Measurements from ENCODE around the gene TSR1.

Gene TSR1

GRCh38 chr17:2363318-2363717 is 27.1 kb upstream of the TSR1 start:
- H3K27ac ChIP-seq (replicated peaks): no peak overlapping the region
- no peak overlapping the region for H3K4me3 ChIP-seq (replicated peaks; ENCODE audit: insufficient read depth, low read length)
- no peak for DNase-seq (ENCODE audit: low read depth in 1 of 2, low spot score in 1 of 2)
- H3K27me3 ChIP-seq (ENCODE audit: insufficient read depth, poor library complexity, severe bottlenecking): no peaks in the 10 kb centered on the region
- TF ChIP-seq CTCF (IDR thresholded peaks at IDR 0.05; ENCODE audit: insufficient read depth, low read length) (no peak), GABPA (IDR thresholded peaks at IDR 0.05; ENCODE audit: low read depth) (no peak), POLR2AphosphoS5 (IDR thresholded peaks at IDR 0.05; ENCODE audit: low read depth) (no peak), SPI1 (IDR thresholded peaks at IDR 0.05; ENCODE audit: borderline replicate concordance, low read depth) (no peak)
- TF ChIP-seq, protein P1, sequence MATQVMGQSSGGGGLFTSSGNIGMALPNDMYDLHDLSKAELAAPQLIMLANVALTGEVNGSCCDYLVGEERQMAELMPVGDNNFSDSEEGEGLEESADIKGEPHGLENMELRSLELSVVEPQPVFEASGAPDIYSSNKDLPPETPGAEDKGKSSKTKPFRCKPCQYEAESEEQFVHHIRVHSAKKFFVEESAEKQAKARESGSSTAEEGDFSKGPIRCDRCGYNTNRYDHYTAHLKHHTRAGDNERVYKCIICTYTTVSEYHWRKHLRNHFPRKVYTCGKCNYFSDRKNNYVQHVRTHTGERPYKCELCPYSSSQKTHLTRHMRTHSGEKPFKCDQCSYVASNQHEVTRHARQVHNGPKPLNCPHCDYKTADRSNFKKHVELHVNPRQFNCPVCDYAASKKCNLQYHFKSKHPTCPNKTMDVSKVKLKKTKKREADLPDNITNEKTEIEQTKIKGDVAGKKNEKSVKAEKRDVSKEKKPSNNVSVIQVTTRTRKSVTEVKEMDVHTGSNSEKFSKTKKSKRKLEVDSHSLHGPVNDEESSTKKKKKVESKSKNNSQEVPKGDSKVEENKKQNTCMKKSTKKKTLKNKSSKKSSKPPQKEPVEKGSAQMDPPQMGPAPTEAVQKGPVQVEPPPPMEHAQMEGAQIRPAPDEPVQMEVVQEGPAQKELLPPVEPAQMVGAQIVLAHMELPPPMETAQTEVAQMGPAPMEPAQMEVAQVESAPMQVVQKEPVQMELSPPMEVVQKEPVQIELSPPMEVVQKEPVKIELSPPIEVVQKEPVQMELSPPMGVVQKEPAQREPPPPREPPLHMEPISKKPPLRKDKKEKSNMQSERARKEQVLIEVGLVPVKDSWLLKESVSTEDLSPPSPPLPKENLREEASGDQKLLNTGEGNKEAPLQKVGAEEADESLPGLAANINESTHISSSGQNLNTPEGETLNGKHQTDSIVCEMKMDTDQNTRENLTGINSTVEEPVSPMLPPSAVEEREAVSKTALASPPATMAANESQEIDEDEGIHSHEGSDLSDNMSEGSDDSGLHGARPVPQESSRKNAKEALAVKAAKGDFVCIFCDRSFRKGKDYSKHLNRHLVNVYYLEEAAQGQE (IDR thresholded peaks at IDR 0.05; ENCODE audit: insufficient replicate concordance, low read depth): no peak

- DNase-seq (ENCODE audit: low read depth in 1 of 2, low spot score in 1 of 2): no peak
- Histone ChIP-seq H3K4me3 (replicated peaks; ENCODE audit: insufficient read depth, low read length) (no peak overlapping the region), H3K27ac (replicated peaks) (no peak overlapping the region), H3K27me3 (ENCODE audit: insufficient read depth, poor library complexity, severe bottlenecking) (no peaks in the 10 kb centered on the region)
- TF ChIP-seq POLR2AphosphoS5 (IDR thresholded peaks at IDR 0.05; ENCODE audit: low read depth) (no peak), SPI1 (IDR thresholded peaks at IDR 0.05; ENCODE audit: borderline replicate concordance, low read depth) (no peak), CTCF (IDR thresholded peaks at IDR 0.05; ENCODE audit: insufficient read depth, low read length) (no peak), GABPA (IDR thresholded peaks at IDR 0.05; ENCODE audit: low read depth) (no peak)
- TF ChIP-seq, protein P1 (IDR thresholded peaks at IDR 0.05; ENCODE audit: insufficient replicate concordance, low read depth): no peak
Measured at GRCh38 chr17:2362881-2363280, 26.6 kb upstream of the TSR1 start.

- no peak for TF ChIP-seq POLR2AphosphoS5 (IDR thresholded peaks at IDR 0.05; ENCODE audit: low read depth)
- Histone ChIP-seq H3K27ac (replicated peaks) (no peak overlapping the region), H3K4me3 (replicated peaks; ENCODE audit: insufficient read depth, low read length) (no peak overlapping the region), H3K27me3 (ENCODE audit: insufficient read depth, poor library complexity, severe bottlenecking) (no peaks in the 10 kb centered on the region)
- no peak for DNase-seq (ENCODE audit: low read depth in 1 of 2, low spot score in 1 of 2)
Measured at GRCh38 chr17:2362416-2362815, 26.2 kb upstream of the TSR1 start.

- DNase-seq (ENCODE audit: low read depth in 1 of 2, low spot score in 1 of 2): no peak
- H3K4me3 ChIP-seq (replicated peaks; ENCODE audit: insufficient read depth, low read length): no peak overlapping the region
- TF ChIP-seq SPI1 (IDR thresholded peaks at IDR 0.05; ENCODE audit: borderline replicate concordance, low read depth) (no peak), CTCF (IDR thresholded peaks at IDR 0.05; ENCODE audit: insufficient read depth, low read length) (no peak), POLR2AphosphoS5 (IDR thresholded peaks at IDR 0.05; ENCODE audit: low read depth) (no peak), GABPA (IDR thresholded peaks at IDR 0.05; ENCODE audit: low read depth) (no peak)
- TF ChIP-seq, protein P1 (IDR thresholded peaks at IDR 0.05; ENCODE audit: insufficient replicate concordance, low read depth): no peak
- H3K27me3 ChIP-seq (ENCODE audit: insufficient read depth, poor library complexity, severe bottlenecking): no peaks in the 10 kb centered on the region
- no peak overlapping the region for H3K27ac ChIP-seq (replicated peaks)
Measured at GRCh38 chr17:2362016-2362415, 25.8 kb upstream of the TSR1 start.

Data from HL-60 (cell line).